Muscle of arm (tissue), 14 donors: Measurements from ENCODE around the gene PRKAG3. TPM values are rescaled to one million over a fixed set of nuclear protein-coding genes. Genes with fewer than 3 reads are reported as not detected.

Experiments
- DNase-seq: peaks from one replicate; pipeline ENCODE4 v3.0.0-alpha.2; 2013
- long read RNA-seq, 11 donors: transcript quantifications; one replicate each; lab custom pipeline, GENCODE V29; 2026
- polyA plus RNA-seq, 12 donors: library from polyadenylated mRNA; unstranded; fragments of 120-200 nt; gene quantifications; one replicate each; pipeline ENCODE4 v1.2.1, GENCODE V29; 2013; ENCODE audit not compliant: insufficient read length in 12 of 12

The PRKAG3 gene
- polyA plus RNA-seq: 10 to 100 TPM in 9 of 12 donors, 1 to 10 TPM in 2, not detected in 1; 7.4 to 35.9 (median 25.3) TPM
- long read RNA-seq, donor 1: 0 reads
- long read RNA-seq, donor 2, partial matches to known transcripts: 0 of 4 reads
- long read RNA-seq, donor 2, other reads (novel, unspliced or antisense): 0 of 4 reads
- long read RNA-seq, donor 3: 0 reads
- long read RNA-seq, donor 4, partial matches to known transcripts: 0 of 1 reads
- long read RNA-seq, donor 4, other reads (novel, unspliced or antisense): 0 of 1 reads
- long read RNA-seq, donor 5, transcript PRKAG3-203 (14 exons, 2,301 nt): major isoform, 5 of 12 reads
- long read RNA-seq, donor 5, partial matches to known transcripts: 7 of 12 reads
- long read RNA-seq, donor 5, other reads (novel, unspliced or antisense): 0 of 12 reads
- long read RNA-seq, donor 6, partial matches to known transcripts: 0 of 1 reads
- long read RNA-seq, donor 6, other reads (novel, unspliced or antisense): 0 of 1 reads
- long read RNA-seq, donor 7: 0 reads
- long read RNA-seq, donor 8, partial matches to known transcripts: 0 of 3 reads
- long read RNA-seq, donor 8, other reads (novel, unspliced or antisense): 0 of 3 reads
- long read RNA-seq, donor 9: 0 reads
- long read RNA-seq, donor 10, transcript PRKAG3-203 (14 exons, 2,301 nt): major isoform, 5 of 13 reads
- long read RNA-seq, donor 10, partial matches to known transcripts: 5 of 13 reads
- long read RNA-seq, donor 10, other reads (novel, unspliced or antisense): 0 of 13 reads
- long read RNA-seq, donor 11, partial matches to known transcripts: 0 of 1 reads
- long read RNA-seq, donor 11, other reads (novel, unspliced or antisense): 0 of 1 reads

GRCh38 chr2:218831378-218831990 lies at the start of gene PRKAG3:
TSS of gene PRKAG3 (minus strand) at chr2:218831803.
- DNase-seq: peak; percentile 31

DNA sequence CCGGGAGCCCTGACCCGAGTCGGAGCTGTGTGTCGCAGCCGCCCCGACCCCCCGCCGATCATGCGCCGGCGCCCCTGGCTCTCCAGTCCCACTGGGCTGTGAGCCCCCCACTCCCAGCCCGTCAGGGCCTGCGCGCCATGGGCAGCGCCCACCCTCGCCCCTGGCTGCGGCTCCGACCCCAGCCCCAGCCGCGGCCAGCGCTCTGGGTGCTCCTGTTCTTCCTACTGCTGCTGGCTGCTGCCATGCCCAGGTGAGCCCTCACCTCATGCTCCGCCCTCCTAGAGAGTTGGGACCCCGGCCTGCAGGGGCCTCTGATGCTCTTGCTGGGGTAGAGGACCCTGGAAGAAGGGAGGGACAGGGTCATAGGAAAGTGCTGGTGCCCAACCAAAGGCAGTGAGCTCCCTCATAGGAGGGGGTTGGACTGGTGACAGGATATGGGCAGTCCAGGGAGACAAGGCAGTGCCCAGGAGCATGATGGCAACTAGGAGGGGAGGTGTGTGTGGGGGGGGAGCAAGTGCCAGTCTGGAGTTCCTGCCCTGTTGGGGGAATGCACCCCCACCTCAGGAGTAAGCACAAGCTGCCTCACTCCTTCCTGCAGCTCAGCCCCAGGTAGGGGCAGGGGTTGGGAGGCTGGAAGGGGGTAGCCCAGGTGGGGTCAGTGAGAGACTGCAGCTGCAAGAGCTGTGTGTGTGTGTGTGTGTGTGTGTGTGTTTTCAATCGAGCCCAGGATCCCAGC lies 49.4 kb upstream of the PRKAG3 start:
- DNase-seq: no peak

DNA sequence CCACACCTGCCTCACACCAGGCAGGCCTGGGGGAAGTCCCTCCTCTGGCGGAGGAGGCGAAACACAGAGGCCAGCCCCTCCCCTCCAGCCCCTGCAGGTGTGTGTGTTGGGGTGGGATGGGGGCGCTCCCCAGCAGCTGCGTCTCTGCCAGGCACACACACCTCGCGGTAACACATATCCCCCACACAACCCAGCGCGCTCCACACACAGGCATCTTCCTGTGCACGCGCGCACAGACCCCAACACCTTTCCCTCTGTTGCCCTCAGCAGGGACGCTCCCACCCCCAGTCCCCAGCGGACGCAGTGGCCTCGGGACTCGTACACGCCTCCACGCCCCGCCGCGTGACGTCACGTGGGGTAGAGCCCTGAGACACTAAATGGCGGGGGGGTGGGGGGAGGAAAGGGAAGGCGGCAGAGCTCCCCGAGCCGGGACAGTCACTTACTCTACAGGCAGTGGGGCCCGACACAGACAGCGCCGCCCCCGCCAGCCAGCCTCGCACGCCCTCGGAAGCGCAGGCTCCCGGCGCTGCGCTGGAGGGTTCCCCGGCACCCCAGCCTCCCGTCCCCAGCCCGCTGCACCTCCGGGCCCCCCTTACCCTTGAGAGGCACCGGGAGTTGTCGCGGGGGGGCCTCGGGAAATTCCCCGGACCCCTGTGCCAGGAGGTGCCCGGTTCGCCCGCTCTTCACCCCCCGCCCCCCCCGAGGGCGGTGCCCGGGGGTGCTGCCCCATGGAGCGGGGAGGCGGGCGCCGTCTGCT lies 48.7 kb upstream of the PRKAG3 start, which contains the start of gene WNT10A:
TSS of gene WNT10A (plus strand) at position 751 of the 757 bp plus-strand sequence. CDS start 144 bp downstream, outside the sequence.
- no peak for DNase-seq

- DNase-seq: no peak
These were observed 48.1 kb upstream of the PRKAG3 start for GRCh38 chr2:218879776-218880101.

DNA sequence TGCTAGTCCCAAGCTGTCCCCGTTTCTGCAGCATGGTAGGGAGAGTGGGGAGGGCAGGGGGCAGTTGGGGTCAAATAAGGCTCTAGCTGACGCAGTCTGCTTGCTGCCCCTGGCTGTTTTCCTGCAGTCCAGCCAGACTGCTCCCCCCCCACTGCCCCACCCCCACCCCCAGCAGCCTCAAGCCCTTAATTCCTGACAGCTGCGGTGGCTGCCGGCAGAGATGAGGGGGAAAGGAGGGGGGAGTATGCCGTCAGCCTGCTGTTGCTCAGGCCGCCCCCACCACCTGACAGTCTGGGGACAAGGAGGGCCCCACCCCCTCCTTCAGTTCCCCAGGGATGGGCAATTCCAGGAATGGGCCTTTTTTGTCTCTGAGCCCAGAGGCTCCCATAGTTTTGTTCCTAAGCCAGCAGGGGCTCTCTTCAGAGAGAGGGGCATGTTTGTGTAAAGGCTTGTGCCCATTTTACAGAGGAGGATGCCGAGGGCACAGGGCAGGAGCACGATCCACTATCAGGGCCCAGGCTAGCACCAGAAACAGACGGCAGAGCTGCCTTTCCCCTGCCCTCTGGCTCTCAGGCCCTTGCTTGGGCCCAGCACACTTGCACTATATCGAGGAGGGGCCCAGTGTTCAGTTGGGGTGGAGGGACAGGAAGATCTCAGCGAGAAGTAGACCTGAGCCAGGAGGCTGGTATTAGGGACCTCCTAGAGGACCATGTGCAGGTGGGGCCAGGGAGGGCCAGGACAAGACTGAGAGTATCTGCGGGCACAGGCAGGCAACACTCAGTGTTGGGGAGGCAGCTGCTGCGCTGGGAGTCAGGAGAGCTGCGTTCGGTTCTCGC lies 47.5 kb upstream of the PRKAG3 start:
- no peak for DNase-seq

DNA sequence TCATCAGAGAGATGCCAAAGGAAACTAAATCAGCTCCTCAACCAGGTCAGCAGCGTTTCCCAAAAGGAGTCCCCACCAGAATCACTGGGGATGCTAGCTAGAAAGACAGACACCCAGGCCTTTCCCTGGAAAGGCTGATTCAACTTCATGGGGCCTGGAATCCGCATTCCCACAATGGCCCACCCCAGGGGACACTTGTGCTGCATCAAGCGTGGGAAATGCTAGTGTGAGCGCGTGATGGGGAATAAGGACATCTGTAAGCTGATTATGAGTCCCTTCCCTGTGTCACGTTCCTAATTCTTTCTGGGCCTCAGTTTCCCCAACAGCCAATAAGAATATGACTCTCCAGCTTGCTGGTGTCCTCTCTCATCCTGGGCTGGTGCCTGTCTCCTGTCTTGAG lies 46.9 kb upstream of the PRKAG3 start:
- DNase-seq: no peak

DNA sequence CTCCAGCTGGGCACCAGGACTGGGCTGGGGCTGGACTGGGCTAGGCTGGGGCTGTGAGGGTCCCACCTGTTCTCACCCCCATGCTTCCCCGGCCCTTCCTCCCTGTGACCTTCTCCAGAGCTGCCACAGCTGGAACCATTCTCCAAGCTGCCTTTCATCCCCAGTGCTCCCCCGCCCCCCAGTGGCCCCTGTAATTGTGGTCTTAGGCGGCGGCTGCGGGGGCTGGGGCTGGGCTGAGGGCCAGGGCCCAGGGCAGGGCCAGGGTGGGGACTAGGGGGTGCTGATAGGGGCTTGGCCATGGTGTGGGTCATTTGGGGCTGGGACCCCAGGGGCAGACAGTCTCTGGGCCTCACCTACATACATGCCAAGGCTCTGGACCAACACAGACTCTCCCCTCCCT lies 46.3 kb upstream of the PRKAG3 start:
- no peak for DNase-seq

- DNase-seq: no peak
These were observed 45.7 kb upstream of the PRKAG3 start for GRCh38 chr2:218877331-218877730.

- DNase-seq: peak; percentile 73
These were observed 45.1 kb upstream of the PRKAG3 start for GRCh38 chr2:218876562-218877219.

GRCh38 chr2:218875692-218876246 lies 44.2 kb upstream of the PRKAG3 start:
- DNase-seq: no peak

- no peak for DNase-seq
These were observed 42.0 kb upstream of the PRKAG3 start for GRCh38 chr2:218873359-218874194.

- no peak for DNase-seq
These were observed 41.2 kb upstream of the PRKAG3 start for GRCh38 chr2:218872645-218873358.

DNA sequence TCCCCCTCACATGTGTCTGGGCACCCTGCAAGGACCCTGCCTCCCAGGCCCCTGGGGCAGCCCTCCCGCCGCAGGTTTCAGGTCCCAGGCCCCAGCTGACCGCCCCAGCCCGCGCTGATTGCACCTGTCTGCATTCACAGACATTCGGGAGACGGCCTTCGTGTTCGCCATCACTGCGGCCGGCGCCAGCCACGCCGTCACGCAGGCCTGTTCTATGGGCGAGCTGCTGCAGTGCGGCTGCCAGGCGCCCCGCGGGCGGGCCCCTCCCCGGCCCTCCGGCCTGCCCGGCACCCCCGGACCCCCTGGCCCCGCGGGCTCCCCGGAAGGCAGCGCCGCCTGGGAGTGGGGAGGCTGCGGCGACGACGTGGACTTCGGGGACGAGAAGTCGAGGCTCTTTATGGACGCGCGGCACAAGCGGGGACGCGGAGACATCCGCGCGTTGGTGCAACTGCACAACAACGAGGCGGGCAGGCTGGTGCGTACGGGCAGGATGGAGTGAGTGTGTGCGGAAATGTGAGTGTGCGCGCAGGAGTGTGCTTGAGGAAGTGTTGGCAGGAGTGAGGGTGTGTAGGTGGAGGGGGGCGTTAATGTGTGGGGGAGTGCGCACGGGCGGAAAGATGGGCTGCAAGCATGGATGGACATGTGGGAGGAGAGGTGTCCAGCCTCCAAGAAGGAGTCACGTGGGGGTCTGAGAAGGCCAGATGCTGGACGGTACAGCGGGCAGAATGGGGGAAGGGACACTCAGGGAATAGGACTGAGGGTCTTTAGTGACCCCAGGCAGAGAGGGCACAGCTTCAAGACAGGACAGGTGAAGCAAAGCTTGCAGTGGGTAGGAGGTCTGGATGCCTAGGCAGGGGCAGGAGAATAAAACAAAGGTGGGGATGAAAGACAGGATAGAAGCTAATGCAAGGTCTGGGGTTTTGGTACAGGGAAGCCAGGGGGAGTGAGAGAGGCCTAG lies 40.0 kb upstream of the PRKAG3 start:
- DNase-seq: no peak

- DNase-seq: no peak
These were observed 39.4 kb upstream of the PRKAG3 start for GRCh38 chr2:218870984-218871344.

DNA sequence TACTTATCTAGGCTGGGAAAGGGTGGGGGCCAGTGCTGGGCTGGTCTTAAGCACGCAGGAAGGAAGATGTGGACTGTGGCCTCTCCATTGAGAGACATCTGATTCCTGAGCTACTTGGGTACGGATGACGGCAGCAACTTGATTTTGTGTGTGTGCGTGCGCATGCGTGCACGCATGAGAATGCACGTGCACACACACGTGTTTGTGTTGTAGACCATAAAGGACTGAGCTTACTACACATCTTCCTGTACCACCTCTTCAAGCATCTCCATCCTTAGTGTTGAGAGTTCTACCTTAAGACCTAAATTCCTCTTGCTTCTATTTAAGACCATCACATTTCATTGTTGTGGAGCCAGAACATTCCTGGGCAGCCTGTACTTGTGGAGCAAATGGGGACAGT lies 37.5 kb upstream of the PRKAG3 start:
- DNase-seq: no peak

- DNase-seq: no peak
These were observed 36.3 kb upstream of the PRKAG3 start for GRCh38 chr2:218867900-218868299.
